Esophagus squamous epithelium (tissue), 5 donors: ENCODE results near the gene FOXP4. TPM values are rescaled to one million over a fixed set of nuclear protein-coding genes. Genes with fewer than 3 reads are reported as not detected.

Source experiments
- DNase-seq: peaks from one replicate; lab custom pipeline; 2025; lab: John Stamatoyannopoulos, UW
- H3K27ac ChIP-seq, 4 donors: fragments of 200-600 bp; sonication (generic); one replicate each; pipeline ENCODE4 v1.5.1; 2016 to 2019; ENCODE audit warnings: mild to moderate bottlenecking in 1 of 4
- H3K27me3 ChIP-seq, 4 donors: fragments of 200-600 bp; sonication (generic); 1 replicate in 3 of 4; 2 replicates in 1 of 4; pipeline versions ENCODE4 v1.5.1 to v1.6.0; 2017 to 2021; ENCODE audit warnings: antibody characterized with exemption in 1 of 4
- H3K36me3 ChIP-seq, 3 donors: fragments of 200-600 bp; sonication (generic); one replicate each; pipeline ENCODE4 v1.5.1; 2016 to 2019
- H3K4me1 ChIP-seq, 3 donors: fragments of 200-600 bp; sonication (generic); one replicate each; pipeline ENCODE4 v1.5.1; 2017 to 2019
- H3K4me3 ChIP-seq, 4 donors: fragments of 200-600 bp; sonication (generic); 1 replicate in 3 of 4; 2 replicates in 1 of 4; pipeline ENCODE4 v1.5.1; 2016 to 2019; ENCODE audit warnings: mild to moderate bottlenecking in 2 of 4, moderate library complexity in 1 of 4
- H3K9me3 ChIP-seq, 3 donors: fragments of 200-600 bp; sonication (generic); one replicate each; pipeline ENCODE4 v1.5.1; 2016 to 2019
- CTCF ChIP-seq, 6 experiments: fragments of 450-650 bp in 4 of 6; fragments of 200-600 bp in 2 of 6; sonication (generic) in 2 of 6; IDR thresholded peaks; one replicate each; pipeline ENCODE4 v1.5.1; 2016 to 2019; ENCODE audit warnings: antibody characterized with exemption in 6 of 6, mild to moderate bottlenecking in 4 of 6, moderate library complexity in 4 of 6
- POLR2A ChIP-seq, 4 donors: fragments of 450-650 bp; IDR thresholded peaks; one replicate each; pipeline ENCODE4 v1.6.1; 2017; ENCODE audit warnings: antibody characterized with exemption in 4 of 4, mild to moderate bottlenecking in 4 of 4, moderate library complexity in 3 of 4
- WGBS, 2 donors: methylation state at CpG; one replicate each; pipeline ENCODE4 v1.1.5; 2018; 5-methylcytosine and 5-hydroxymethylcytosine counted together
- intact Hi-C: fragments of 100-400 bp; cut with DNase I; formaldehyde crosslinking; loops from one replicate; pipeline ENCODE4 v1.15.0; 2022
- total RNA-seq, 4 donors: library from RNA; depleted of rRNA; stranded (reverse); fragments of >200 nt; gene quantifications; one replicate each; pipeline ENCODE4 v1.1.0, GENCODE V29; 2016
- donor health status: DM: yes; HTN: yes; CAD: no.

FOXP4 gene
- total RNA-seq, 4 donors from 2014 or later: 2.2 to 10.3 (median 6.8) TPM

- no peak overlapping the region for H3K27ac ChIP-seq
- H3K4me1 ChIP-seq: no peaks in the 10 kb centered on the region
- DNase-seq: no peak
- H3K36me3 ChIP-seq: peaks cover 7 to 90% (median 12%) of the 10 kb centered on the region in 3 donors
- no peaks in the 10 kb centered on the region for H3K9me3 ChIP-seq
- intact Hi-C loops: loop anchor here (5.0 kb wide), 2 partner anchors 167 to 222 kb away; no protein-coding TSS in a partner anchor
- WGBS, 2 donors: 85 to 86% methylated on average over 11 of the region's 11 CpGs
- no peak for TF ChIP-seq CTCF (IDR thresholded peaks at IDR 0.05)
- TF ChIP-seq POLR2A (IDR thresholded peaks at IDR 0.05): no peak
- H3K27me3 ChIP-seq: no peaks in the 10 kb centered on the region
- H3K4me3 ChIP-seq: no peak overlapping the region
These were observed 47.7 kb downstream of the FOXP4 start for GRCh38 chr6:41593839-41594238.

- Histone ChIP-seq H3K36me3 (peaks cover 7 to 90% (median 14%) of the 10 kb centered on the region in 3 donors), H3K4me1 (no peaks in the 10 kb centered on the region), H3K4me3 (no peak overlapping the region), H3K27ac (no peak overlapping the region), H3K27me3 (no peaks in the 10 kb centered on the region), H3K9me3 (no peaks in the 10 kb centered on the region)
- TF ChIP-seq CTCF (IDR thresholded peaks at IDR 0.05) (no peak), POLR2A (IDR thresholded peaks at IDR 0.05) (no peak)
- WGBS, 2 donors: 68 to 92% methylated on average over 4 of the region's 5 CpGs
- DNase-seq: no peak
- intact Hi-C loops: loop anchor here (5.0 kb wide), 2 partner anchors 167 to 222 kb away; no protein-coding TSS in a partner anchor
These were observed 48.1 kb downstream of the FOXP4 start for GRCh38 chr6:41594326-41594725.

- Histone ChIP-seq H3K27ac (no peak overlapping the region), H3K4me3 (no peak overlapping the region), H3K4me1 (no peaks in the 10 kb centered on the region), H3K9me3 (no peaks in the 10 kb centered on the region), H3K36me3 (peaks cover 7 to 89% (median 14%) of the 10 kb centered on the region in 3 donors), H3K27me3 (no peaks in the 10 kb centered on the region)
- no peak for DNase-seq
- intact Hi-C loops: loop anchor here (5.0 kb wide), 2 partner anchors 167 to 222 kb away; no protein-coding TSS in a partner anchor
- WGBS, 2 donors: 96 to 100% methylated on average over 4 to 11 of the region's 15 CpGs
- TF ChIP-seq CTCF (IDR thresholded peaks at IDR 0.05) (no peak), POLR2A (IDR thresholded peaks at IDR 0.05) (no peak)
These were observed 48.6 kb downstream of the FOXP4 start for GRCh38 chr6:41594766-41595165.

GRCh38 chr6:41595166-41595565, 49.0 kb downstream of the FOXP4 start:
- H3K36me3 ChIP-seq: peaks cover 7 to 85% (median 11%) of the 10 kb centered on the region in 3 donors
- intact Hi-C loops: no loop called here
- WGBS, 2 donors: 89 to 90% methylated on average over 6 of the region's 6 CpGs
- no peak overlapping the region for H3K4me3 ChIP-seq
- H3K4me1 ChIP-seq: no peaks in the 10 kb centered on the region
- DNase-seq: no peak
- TF ChIP-seq CTCF (IDR thresholded peaks at IDR 0.05) (no peak), POLR2A (IDR thresholded peaks at IDR 0.05) (no peak)
- H3K27ac ChIP-seq: no peak overlapping the region
- H3K9me3 ChIP-seq: no peaks in the 10 kb centered on the region
- H3K27me3 ChIP-seq: no peaks in the 10 kb centered on the region

- no peak for DNase-seq
- TF ChIP-seq POLR2A (IDR thresholded peaks at IDR 0.05) (no peak), CTCF (IDR thresholded peaks at IDR 0.05) (no peak)
- Histone ChIP-seq H3K9me3 (no peaks in the 10 kb centered on the region), H3K27me3 (no peaks in the 10 kb centered on the region), H3K4me3 (no peak overlapping the region), H3K4me1 (no peaks in the 10 kb centered on the region), H3K27ac (no peak overlapping the region), H3K36me3 (peaks cover 7 to 75% (median 8%) of the 10 kb centered on the region in 3 donors)
- intact Hi-C loops: no loop called here
- whole genome bisulfite sequencing, 2 donors: 89% methylated on average over 9 of the region's 10 CpGs; no CpG with 5 or more reads in 1 of the 2 donors
These were observed 50.0 kb downstream of the FOXP4 start for GRCh38 chr6:41596096-41596685.
